IMR-90 (cell line): ENCODE data around the gene HTR1D. TPM values are rescaled to one million over a fixed set of nuclear protein-coding genes. Genes with fewer than 3 reads are reported as not detected.

Experiments used
- ATAC-seq: fragments of 200-7000 bp; cut with Tn5 transposase; 2 replicates; pipeline ENCODE4 v1.9.1; 2020; ENCODE audit warnings: low read depth, mild to moderate bottlenecking, moderate library complexity
- BruUV-seq: library from RNA; stranded (reverse); fragments of 400-500 nt; replicated peaks from 2 replicates; lab custom pipeline; 2021; lab: Mats Ljungman, UMichigan
- CTCF ChIA-PET: fragments of 300-600 bp; formaldehyde crosslinking; extraction: SDS; loops from one replicate; lab custom pipeline; 2021; ENCODE audit warnings: antibody characterized with exemption; lab: Yijun Ruan, JAX
- POLR2A ChIA-PET: fragments of 300-600 bp; sonication (Branson Sonifier 250); formaldehyde crosslinking; loops from one replicate; lab custom pipeline; 2022; ENCODE audit warnings: antibody characterized with exemption; ENCODE audit not compliant: unreplicated experiment; lab: Charles Lee
- DNase-seq: peaks from one replicate; pipeline ENCODE4 v3.0.0; 2013
- H2AFZ ChIP-seq: replicated peaks from 2 replicates; pipeline ENCODE3; 2013; ENCODE audit warnings: low read length, mild to moderate bottlenecking; ENCODE audit not compliant: poor library complexity
- H2AK5ac ChIP-seq: 2 replicates; pipeline ENCODE4 v1.6.1; 2013; ENCODE audit warnings: low read depth, low read length, inconsistent platforms
- H2AK9ac ChIP-seq: replicated peaks from 2 replicates; pipeline ENCODE3; 2013; ENCODE audit warnings: mild to moderate bottlenecking, low read depth, low read length, moderate library complexity; ENCODE audit not compliant: poor library complexity
- H2BK120ac ChIP-seq: 2 replicates; pipeline ENCODE4 v1.6.1; 2013; ENCODE audit warnings: low read depth, low read length, inconsistent platforms
- H2BK15ac ChIP-seq: 3 replicates; pipeline ENCODE4 v1.6.1; 2013; ENCODE audit warnings: low read depth, low read length, inconsistent platforms
- H2BK20ac ChIP-seq: 2 replicates; pipeline ENCODE4 v1.6.1; 2013; ENCODE audit warnings: low read depth, mild to moderate bottlenecking, inconsistent platforms, low read length, moderate library complexity
- H2BK5ac ChIP-seq: 2 replicates; pipeline ENCODE4 v1.6.1; 2013; ENCODE audit warnings: mild to moderate bottlenecking, low read depth, low read length, inconsistent platforms; ENCODE audit not compliant: poor library complexity, severe bottlenecking
- H3K14ac ChIP-seq: replicated peaks from 2 replicates; pipeline ENCODE4 v1.6.1; 2013; ENCODE audit warnings: low read depth, low read length, inconsistent platforms
- H3K18ac ChIP-seq: 2 replicates; pipeline ENCODE4 v1.6.1; 2013; ENCODE audit warnings: low read depth, low read length, control low read depth
- H3K23ac ChIP-seq: 2 replicates; pipeline ENCODE4 v1.6.1; 2013; ENCODE audit warnings: low read depth, low read length, inconsistent platforms
- H3K27ac ChIP-seq: 2 replicates; pipeline ENCODE4 v1.5.1; 2013; ENCODE audit warnings: mild to moderate bottlenecking, control low read depth, low read length; ENCODE audit not compliant: insufficient read depth
- H3K27me3 ChIP-seq: 2 replicates; pipeline ENCODE4 v1.6.1; 2013; ENCODE audit warnings: low read length; ENCODE audit not compliant: control insufficient read depth, insufficient read depth
- H3K36me3 ChIP-seq: 2 replicates; pipeline ENCODE4 v1.6.1; 2013; ENCODE audit warnings: low read length, mixed read lengths; ENCODE audit not compliant: control insufficient read depth, insufficient read depth
- H3K4ac ChIP-seq: 2 replicates; pipeline ENCODE4 v1.6.1; 2013; ENCODE audit warnings: low read depth, low read length, inconsistent platforms
- H3K4me1 ChIP-seq: 2 replicates; pipeline ENCODE4 v1.6.1; 2013; ENCODE audit warnings: low read length, mixed read lengths; ENCODE audit not compliant: control insufficient read depth, insufficient read depth
- H3K4me2 ChIP-seq: 2 replicates; pipeline ENCODE4 v1.6.1; 2013; ENCODE audit warnings: low read depth, mild to moderate bottlenecking, control low read depth, low read length, moderate library complexity
- H3K4me3 ChIP-seq: 2 replicates; pipeline ENCODE4 v1.5.1; 2013; ENCODE audit warnings: low read depth, mild to moderate bottlenecking, control low read depth, low read length, moderate library complexity; ENCODE audit not compliant: insufficient read depth
- H3K56ac ChIP-seq: 2 replicates; pipeline ENCODE4 v1.6.1; 2013; ENCODE audit warnings: low read length, inconsistent platforms; ENCODE audit not compliant: insufficient read depth; ENCODE audit errors: extremely low read depth
- H3K79me1 ChIP-seq, 2 experiments: 2 replicates each; pipeline ENCODE4 v1.6.1; 2013; ENCODE audit warnings: low read length in 2 of 2, inconsistent platforms in 1 of 2, low read depth in 1 of 2
- H3K9ac ChIP-seq: 2 replicates; pipeline ENCODE4 v1.6.1; 2013; ENCODE audit warnings: low read depth, low read length, control low read depth
- H3K9me1 ChIP-seq: 2 replicates; pipeline ENCODE4 v1.6.1; 2013; ENCODE audit warnings: low read length, inconsistent platforms; ENCODE audit not compliant: insufficient read depth
- H3K9me3 ChIP-seq: 2 replicates; pipeline ENCODE4 v1.6.1; 2013; ENCODE audit warnings: low read length; ENCODE audit not compliant: control insufficient read depth, insufficient read depth
- H4K20me1 ChIP-seq: 2 replicates; pipeline ENCODE4 v1.6.1; 2013; ENCODE audit warnings: low read length, inconsistent platforms; ENCODE audit not compliant: insufficient read depth
- H4K5ac ChIP-seq: 2 replicates; pipeline ENCODE4 v1.6.1; 2013; ENCODE audit warnings: mild to moderate bottlenecking, low read depth, low read length, control low read depth
- H4K8ac ChIP-seq, 2 experiments: 2 replicates each; pipeline ENCODE4 v1.6.1; 2013; ENCODE audit warnings: low read depth in 2 of 2, low read length in 2 of 2, control low read depth in 1 of 2, inconsistent platforms in 1 of 2
- H4K91ac ChIP-seq: 2 replicates; pipeline ENCODE4 v1.6.1; 2013; ENCODE audit warnings: low read depth, low read length, inconsistent platforms; ENCODE audit not compliant: insufficient read depth
- BHLHE40 ChIP-seq: fragments of 150-350 bp; IDR thresholded peaks from 2 replicates; pipeline ENCODE4 v1.6.1; 2016; ENCODE audit warnings: mild to moderate bottlenecking, low read depth, low read length
- CEBPB ChIP-seq: IDR thresholded peaks from 2 replicates; pipeline ENCODE4 v1.6.1; 2012; ENCODE audit warnings: low read depth, low read length, improper control_type of control experiment
- CHD1 ChIP-seq: IDR thresholded peaks from 2 replicates; pipeline ENCODE4 v1.6.1; 2012; ENCODE audit warnings: low read depth, low read length, improper control_type of control experiment
- ELK1 ChIP-seq: fragments of 150-350 bp; IDR thresholded peaks from 2 replicates; pipeline ENCODE4 v1.6.1; 2016; ENCODE audit warnings: low read depth, mild to moderate bottlenecking, low read length, moderate library complexity, borderline replicate concordance
- FOS ChIP-seq: fragments of 150-350 bp; IDR thresholded peaks from 2 replicates; pipeline ENCODE4 v1.6.1; 2016; ENCODE audit warnings: low read depth, low read length
- MAFK ChIP-seq: IDR thresholded peaks from 2 replicates; pipeline ENCODE4 v1.6.1; 2012; ENCODE audit warnings: low read depth, low read length, improper control_type of control experiment
- MAZ ChIP-seq: IDR thresholded peaks from 2 replicates; pipeline ENCODE4 v1.6.1; 2012; ENCODE audit warnings: low read depth, mild to moderate bottlenecking, low read length, improper control_type of control experiment, moderate library complexity, borderline replicate concordance
- MXI1 ChIP-seq: IDR thresholded peaks from 2 replicates; pipeline ENCODE4 v1.6.1; 2012; ENCODE audit warnings: low read depth, mild to moderate bottlenecking, low read length, moderate library complexity, borderline replicate concordance
- NFE2L2 ChIP-seq: fragments of 150-350 bp; IDR thresholded peaks from 2 replicates; pipeline ENCODE4 v1.6.1; 2016; ENCODE audit warnings: low read depth, mild to moderate bottlenecking, low read length
- POLR2A ChIP-seq: IDR thresholded peaks from 2 replicates; pipeline ENCODE4 v1.6.1; 2012; ENCODE audit warnings: mild to moderate bottlenecking, low read depth, low read length
- RAD21 ChIP-seq: IDR thresholded peaks from 2 replicates; pipeline ENCODE4 v1.6.1; 2012; ENCODE audit warnings: low read length, improper control_type of control experiment
- RCOR1 ChIP-seq: IDR thresholded peaks from 2 replicates; pipeline ENCODE4 v1.6.1; 2012; ENCODE audit warnings: mild to moderate bottlenecking, low read length, improper control_type of control experiment; ENCODE audit not compliant: insufficient replicate concordance
- RFX5 ChIP-seq: IDR thresholded peaks from 2 replicates; pipeline ENCODE4 v1.8.0; 2012; ENCODE audit warnings: low read depth, mild to moderate bottlenecking, low read length, moderate library complexity
- SMC3 ChIP-seq: fragments of 150-350 bp; IDR thresholded peaks from 2 replicates; pipeline ENCODE4 v1.6.1; 2016; ENCODE audit warnings: low read depth, mild to moderate bottlenecking, antibody characterized with exemption, low read length, moderate library complexity
- USF2 ChIP-seq: fragments of 150-350 bp; IDR thresholded peaks from 2 replicates; pipeline ENCODE4 v1.6.1; 2017; ENCODE audit warnings: mild to moderate bottlenecking, antibody characterized with exemption, low read length, low read depth
- WGBS, 2 experiments: methylation state at CpG; one replicate each; pipeline versions ENCODE4 v1.1.5 to v1.1.7; 2013; ENCODE audit warnings: missing lambda C conversion rate in 2 of 2; ENCODE audit not compliant: insufficient read length in 1 of 2; ENCODE audit errors: extremely low coverage in 2 of 2; 5-methylcytosine and 5-hydroxymethylcytosine counted together
- dilution Hi-C: fragments of 300-500 bp; cut with HindIII; formaldehyde crosslinking; loops from one replicate; pipeline ENCODE4 v1.14.3; 2018; ENCODE audit warnings: low sequenced_read_pairs; ENCODE audit not compliant: unreplicated experiment
- in situ Hi-C: fragments of 300-500 bp; cut with MboI; formaldehyde crosslinking; loops from 3 replicates; pipeline ENCODE4 v1.14.3; 2019; ENCODE audit warnings: low sequenced_read_pairs, inconsistent platforms, mixed read lengths
- intact Hi-C: fragments of 100-400 bp; cut with micrococcal nuclease; formaldehyde crosslinking; loops from 2 replicates; pipeline ENCODE4 v1.10.0; 2022
- polyA plus RNA-seq, 3 experiments: library from polyadenylated mRNA; depleted of rRNA; stranded (reverse); fragments of >200 nt; gene quantifications; 2 replicates each; pipeline ENCODE4 v1.2.3, GENCODE V29; 2012; ENCODE audit warnings: low replicate concordance in 1 of 3
- total RNA-seq: library from RNA; depleted of rRNA; stranded (reverse); fragments of >200 nt; gene quantifications from 2 replicates; pipeline ENCODE4 v1.2.3, GENCODE V29; 2012

The HTR1D gene
- total and polyA plus RNA-seq, 2 of the 4 experiments (the other 2 are of a cell fraction), result 0.03 to 0.18 TPM

GRCh38 chr1:23148084-23148483, 69.2 kb downstream of the HTR1D start:
- peaks cover 14 to 82% of the 10 kb centered on the region in 2 experiments for H3K79me1 ChIP-seq
- H3K56ac ChIP-seq, result no peak overlapping the region
- no peak overlapping the region for H3K27ac ChIP-seq
- no peaks in the 10 kb centered on the region for H3K36me3 ChIP-seq
- peaks cover 6% of the 10 kb centered on the region; the same call in 1 of the 2 replicates for H3K9me1 ChIP-seq
- no peak overlapping the region for H3K14ac ChIP-seq
- TF ChIP-seq CEBPB, result no peak
- TF ChIP-seq MXI1, result no peak
- TF ChIP-seq USF2, result no peak
- TF ChIP-seq RAD21, result no peak
- TF ChIP-seq MAZ, result no peak
- TF ChIP-seq RCOR1, result no peak
- no peak for TF ChIP-seq POLR2A
- TF ChIP-seq MAFK, result no peak
- TF ChIP-seq BHLHE40, result no peak
- no peak for TF ChIP-seq CHD1
- no peak for TF ChIP-seq SMC3
- TF ChIP-seq RFX5, result no peak
- no peak for TF ChIP-seq ELK1
- no peak for TF ChIP-seq FOS
- no peak for TF ChIP-seq NFE2L2
- 80% methylated on average over 2 of the region's 4 CpGs; no CpG with 5 or more reads in 1 of the 2 experiments for WGBS, 2 experiments
- H3K4ac ChIP-seq, result no peak overlapping the region
- intact Hi-C loops (no loop called here), dilution Hi-C loops (no loop called here), in situ Hi-C loops (no loop called here)
- H3K23ac ChIP-seq, result no peak overlapping the region
- DNase-seq (no peak), ATAC-seq (no peak)
- H3K18ac ChIP-seq, result no peak overlapping the region
- no peak overlapping the region for H2BK20ac ChIP-seq
- H2BK120ac ChIP-seq, result no peak overlapping the region
- no peak overlapping the region for H2AFZ ChIP-seq
- H3K4me2 ChIP-seq, result no peak overlapping the region
- H3K27me3 ChIP-seq, result no peaks in the 10 kb centered on the region
- H4K20me1 ChIP-seq, result peaks cover 92% of the 10 kb centered on the region
- H3K4me1 ChIP-seq, result peaks cover 5% of the 10 kb centered on the region
- no peak overlapping the region for H2BK15ac ChIP-seq
- H4K8ac ChIP-seq, result no peak overlapping the region
- H2BK5ac ChIP-seq, result no peak overlapping the region
- no peak overlapping the region for H2AK5ac ChIP-seq
- H3K9me3 ChIP-seq, result no peaks in the 10 kb centered on the region
- no peak overlapping the region for H3K9ac ChIP-seq
- no TSS peak for BruUV-seq
- H4K5ac ChIP-seq, result no peak overlapping the region
- H4K91ac ChIP-seq, result no peak overlapping the region
- H3K4me3 ChIP-seq, result no peak overlapping the region
- H2AK9ac ChIP-seq, result no peak overlapping the region
- POLR2A ChIA-PET, result interaction anchor here (0.6 kb wide), 1 partner anchor 17 kb away, joined by 3 read pairs; no protein-coding TSS in a partner anchor
- CTCF ChIA-PET, result no interaction called here
